Stimulated activated naive CD8-positive, alpha-beta T cell treated with anti-CD3 and anti-CD28 coated beads, Interleukin-15, Interleukin-2, amounts not matched to agents 100 ng/mL and 50 ng/mL, for 24 hours (primary cell): ENCODE data around the gene IGLL5.

Source experiments
- H3K27ac Mint-ChIP-seq: one replicate; pipeline ENCODE4 v1.8.0; 2021; ENCODE audit warnings: mild to moderate bottlenecking, mixed read lengths
- H3K27me3 Mint-ChIP-seq: one replicate; pipeline ENCODE4 v1.8.0; 2021; ENCODE audit warnings: mixed read lengths
- H3K36me3 Mint-ChIP-seq: one replicate; pipeline ENCODE4 v1.8.0; 2021; ENCODE audit warnings: low read depth, mixed read lengths
- H3K4me1 Mint-ChIP-seq: one replicate; pipeline ENCODE4 v1.8.0; 2021; ENCODE audit warnings: low read depth, mixed read lengths
- H3K4me3 Mint-ChIP-seq: one replicate; pipeline ENCODE4 v1.8.0; 2021; ENCODE audit warnings: mild to moderate bottlenecking, mixed read lengths
- H3K9me3 Mint-ChIP-seq: one replicate; pipeline ENCODE4 v1.8.0; 2021; ENCODE audit warnings: mixed read lengths

IGLL5 gene

DNA sequence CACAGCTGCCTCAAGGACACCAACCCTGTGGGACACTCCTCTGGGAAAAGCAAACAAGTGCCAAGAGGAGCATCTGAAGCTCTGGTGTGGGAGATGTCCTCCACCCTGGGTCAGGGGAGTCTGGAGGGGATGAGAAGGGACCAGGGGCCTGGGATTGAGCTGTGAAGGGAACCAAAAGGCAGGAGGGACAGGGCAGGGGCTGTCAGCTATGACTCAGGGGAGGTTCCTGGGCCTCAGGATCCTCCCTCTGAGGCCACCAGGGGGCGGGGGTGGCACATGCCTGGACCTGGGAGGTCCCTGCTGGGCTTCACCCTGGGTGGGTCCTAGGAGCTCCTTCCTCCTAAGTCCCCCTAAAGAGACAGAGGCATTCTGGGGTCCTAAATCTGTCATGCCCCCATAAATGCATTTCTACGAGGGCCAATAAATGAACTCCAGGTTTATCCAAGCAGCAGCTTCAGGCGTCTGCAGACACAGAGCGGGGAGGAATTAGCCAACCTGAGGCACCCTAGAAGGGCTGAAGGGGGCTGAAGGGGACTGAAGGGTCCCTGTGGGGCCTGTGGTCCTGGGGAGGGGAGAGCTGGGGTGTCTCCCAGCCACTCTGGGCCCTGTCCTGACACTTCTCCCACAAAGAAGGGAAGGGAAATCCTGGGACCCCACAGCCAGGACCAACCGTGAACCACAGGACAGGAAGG is 31.9 kb upstream of the IGLL5 start:
- H3K27me3 Mint-ChIP-seq: peaks cover 6% of the 10 kb centered on the region
- H3K27ac Mint-ChIP-seq: no peak overlapping the region
- no peak overlapping the region for H3K4me3 Mint-ChIP-seq
- H3K4me1 Mint-ChIP-seq: peaks cover 11% of the 10 kb centered on the region
- no peaks in the 10 kb centered on the region for H3K9me3 Mint-ChIP-seq
- H3K36me3 Mint-ChIP-seq: no peaks in the 10 kb centered on the region

GRCh38 chr22:22856364-22856763 is 31.3 kb upstream of the IGLL5 start:
- Mint-ChIP-seq H3K9me3 (no peaks in the 10 kb centered on the region), H3K4me1 (peaks cover 11% of the 10 kb centered on the region), H3K36me3 (no peaks in the 10 kb centered on the region), H3K27ac (no peak overlapping the region), H3K4me3 (no peak overlapping the region), H3K27me3 (peaks cover 6% of the 10 kb centered on the region)

DNA sequence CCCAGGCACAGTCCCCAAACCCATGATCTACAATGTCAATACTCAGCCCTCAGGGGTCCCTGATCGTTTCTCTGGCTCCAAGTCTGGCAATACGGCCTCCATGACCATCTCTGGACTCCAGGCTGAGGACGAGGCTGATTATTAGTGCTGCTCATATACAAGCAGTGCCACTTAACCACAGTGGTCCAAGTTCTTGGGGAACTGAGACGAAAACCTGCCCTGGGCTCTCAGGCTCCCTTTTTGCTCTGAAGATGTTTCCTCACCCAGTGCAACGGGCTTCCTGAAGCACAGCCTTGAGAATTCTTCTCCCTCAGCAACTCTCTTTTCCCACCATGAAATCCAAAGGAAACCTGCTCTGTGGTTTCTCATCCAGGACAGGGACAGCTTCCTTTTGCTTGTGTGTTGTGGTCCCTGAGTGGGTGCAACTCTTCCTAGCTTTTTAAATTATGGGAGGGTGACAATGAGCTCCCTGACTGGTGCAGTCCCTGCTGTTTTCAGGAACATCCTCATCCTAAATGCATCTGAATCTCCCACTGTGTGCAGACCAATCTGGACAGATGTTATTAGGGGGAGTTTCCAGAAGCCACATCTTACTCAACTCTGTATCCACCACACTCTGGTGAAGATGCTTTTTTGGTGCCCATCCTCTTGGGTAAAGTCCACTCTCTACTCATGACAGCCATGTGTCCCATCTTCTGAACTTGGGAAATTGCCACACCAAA is 30.6 kb upstream of the IGLL5 start:
- peaks cover 6% of the 10 kb centered on the region for H3K27me3 Mint-ChIP-seq
- H3K4me3 Mint-ChIP-seq: no peak overlapping the region
- no peaks in the 10 kb centered on the region for H3K36me3 Mint-ChIP-seq
- H3K27ac Mint-ChIP-seq: no peak overlapping the region
- no peaks in the 10 kb centered on the region for H3K9me3 Mint-ChIP-seq
- peaks cover 11% of the 10 kb centered on the region for H3K4me1 Mint-ChIP-seq

GRCh38 chr22:22857607-22858558 is 29.7 kb upstream of the IGLL5 start:
- no peaks in the 10 kb centered on the region for H3K9me3 Mint-ChIP-seq
- H3K27me3 Mint-ChIP-seq: peaks cover 6% of the 10 kb centered on the region
- no peaks in the 10 kb centered on the region for H3K36me3 Mint-ChIP-seq
- no peak overlapping the region for H3K27ac Mint-ChIP-seq
- no peak overlapping the region for H3K4me3 Mint-ChIP-seq
- H3K4me1 Mint-ChIP-seq: peaks cover 11% of the 10 kb centered on the region

- Mint-ChIP-seq H3K9me3 (no peaks in the 10 kb centered on the region), H3K27me3 (peaks cover 4% of the 10 kb centered on the region), H3K36me3 (no peaks in the 10 kb centered on the region), H3K27ac (no peak overlapping the region), H3K4me1 (peaks cover 15% of the 10 kb centered on the region), H3K4me3 (no peak overlapping the region)
Measured at GRCh38 chr22:22858559-22858937, 29.1 kb upstream of the IGLL5 start.

DNA sequence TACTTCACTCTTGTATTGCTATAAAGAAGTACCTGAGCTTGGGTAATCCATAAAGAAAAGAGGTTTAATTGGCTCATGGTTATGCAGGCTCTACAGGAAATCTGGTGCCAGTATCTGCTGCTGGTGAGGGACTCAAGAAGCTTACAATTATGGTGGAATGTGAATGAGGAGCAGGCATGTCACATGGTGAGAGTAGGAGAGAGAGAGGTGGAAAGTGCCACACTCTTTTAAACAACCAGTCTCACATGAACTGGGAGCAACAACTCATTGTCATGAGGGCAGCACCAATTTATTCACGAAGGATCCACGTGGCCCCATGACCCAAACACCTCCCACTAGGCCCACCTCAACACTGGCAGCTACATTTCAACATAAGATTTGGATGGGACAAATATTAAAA is 24.6 kb upstream of the IGLL5 start:
- H3K4me3 Mint-ChIP-seq: no peak overlapping the region
- H3K4me1 Mint-ChIP-seq: peaks cover 45% of the 10 kb centered on the region
- H3K27ac Mint-ChIP-seq: no peak overlapping the region
- H3K36me3 Mint-ChIP-seq: no peaks in the 10 kb centered on the region
- peaks cover 3% of the 10 kb centered on the region for H3K27me3 Mint-ChIP-seq
- H3K9me3 Mint-ChIP-seq: peaks cover 4% of the 10 kb centered on the region

GRCh38 chr22:22865311-22866072 is 22.1 kb upstream of the IGLL5 start:
- H3K9me3 Mint-ChIP-seq: peaks cover 4% of the 10 kb centered on the region
- H3K36me3 Mint-ChIP-seq: no peaks in the 10 kb centered on the region
- peak overlapping the region; percentile 72 for H3K27ac Mint-ChIP-seq
- H3K27me3 Mint-ChIP-seq: peaks cover 4% of the 10 kb centered on the region
- H3K4me1 Mint-ChIP-seq: peaks cover 46% of the 10 kb centered on the region
- H3K4me3 Mint-ChIP-seq: no peak overlapping the region

- no peak overlapping the region for H3K4me3 Mint-ChIP-seq
- no peak overlapping the region for H3K27ac Mint-ChIP-seq
Measured at GRCh38 chr22:22866381-22867111, 21.1 kb upstream of the IGLL5 start.

DNA sequence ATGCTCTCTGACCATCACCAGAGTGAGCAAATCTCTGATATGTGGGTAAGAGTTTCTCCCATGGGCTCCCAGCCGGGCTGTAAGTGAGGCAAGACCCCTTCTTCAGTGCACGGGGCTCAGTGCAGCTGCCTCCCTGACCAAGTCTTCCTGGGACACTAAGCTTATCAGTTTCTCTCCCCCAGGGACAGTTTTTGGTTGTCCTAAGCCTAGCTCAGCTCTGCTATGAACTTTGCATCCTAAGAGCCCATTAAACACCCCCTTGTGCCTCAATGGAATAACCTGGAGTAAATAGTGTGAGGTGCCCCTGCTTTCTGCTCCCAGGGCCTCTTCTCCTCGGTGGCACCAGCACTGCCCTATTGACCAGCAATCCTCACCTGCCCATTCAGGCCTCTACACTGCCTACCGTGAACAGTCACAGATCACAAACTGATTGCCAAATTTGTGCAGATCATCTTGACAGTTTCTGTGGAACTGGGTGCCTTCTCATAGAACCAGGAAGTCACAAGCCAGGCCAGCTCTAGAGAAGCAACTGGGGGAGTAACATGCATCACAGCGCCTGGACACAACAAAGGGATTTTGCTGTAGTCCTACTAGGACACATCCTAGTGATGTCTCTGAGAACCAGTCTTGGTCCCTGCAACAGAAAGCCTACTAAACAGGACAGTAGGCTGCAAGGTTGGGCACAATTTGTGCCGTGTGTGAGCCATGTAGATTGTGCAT is 19.5 kb upstream of the IGLL5 start:
- no peak overlapping the region for H3K4me3 Mint-ChIP-seq
- H3K4me1 Mint-ChIP-seq: peaks cover 52% of the 10 kb centered on the region
- H3K27ac Mint-ChIP-seq: no peak overlapping the region
- H3K36me3 Mint-ChIP-seq: no peaks in the 10 kb centered on the region
- peaks cover 4% of the 10 kb centered on the region for H3K9me3 Mint-ChIP-seq
- H3K27me3 Mint-ChIP-seq: peaks cover 7% of the 10 kb centered on the region

More at GRCh38 chr22:22866381-22867111, 21.1 kb upstream of the IGLL5 start:
- H3K27me3 Mint-ChIP-seq: peaks cover 7% of the 10 kb centered on the region
- H3K9me3 Mint-ChIP-seq: peaks cover 4% of the 10 kb centered on the region
- H3K4me1 Mint-ChIP-seq: peaks cover 53% of the 10 kb centered on the region
- H3K36me3 Mint-ChIP-seq: no peaks in the 10 kb centered on the region

DNA sequence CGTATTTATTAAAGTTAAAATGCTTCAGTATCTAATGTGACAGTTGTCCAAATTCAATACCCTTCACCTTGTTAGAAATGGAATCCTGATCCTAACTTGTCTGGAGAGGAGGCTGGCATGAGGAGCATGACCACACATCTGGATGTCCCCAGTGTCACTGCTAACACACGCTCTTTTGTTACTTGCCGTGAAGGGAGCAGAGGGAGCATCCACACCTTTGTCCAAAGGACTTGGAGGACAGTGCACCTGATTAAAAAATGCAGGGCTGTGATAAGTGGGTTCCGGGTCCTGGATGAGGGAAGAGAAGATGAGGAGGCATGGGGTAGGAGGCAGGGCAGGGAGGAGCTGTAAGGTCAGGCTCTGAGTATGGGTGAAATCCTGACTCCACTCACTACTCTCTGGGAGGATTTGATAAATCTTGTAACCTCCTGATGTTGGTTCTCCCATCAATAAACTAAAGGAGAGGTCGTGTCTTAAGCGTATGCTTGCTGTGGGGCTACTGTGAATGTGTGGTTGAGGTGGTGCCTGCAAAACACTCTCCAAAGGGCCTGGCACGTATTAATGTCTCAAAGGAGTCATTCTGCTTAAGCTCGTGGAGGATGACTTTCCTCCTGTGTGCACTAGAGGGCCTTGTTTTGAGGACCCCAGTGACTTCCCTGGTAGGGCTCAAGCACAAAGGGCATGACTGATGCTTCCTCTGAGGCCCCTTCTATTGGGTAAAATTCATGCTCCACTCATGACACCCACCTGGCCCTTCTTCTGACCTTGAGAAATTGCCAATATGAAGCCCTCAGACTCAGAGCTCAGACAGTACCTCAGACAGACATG is 16.8 kb upstream of the IGLL5 start:
- Mint-ChIP-seq H3K36me3 (peaks cover 5% of the 10 kb centered on the region), H3K9me3 (peaks cover 9% of the 10 kb centered on the region), H3K27ac (no peak overlapping the region), H3K4me3 (no peak overlapping the region), H3K4me1 (peaks cover 26% of the 10 kb centered on the region), H3K27me3 (peaks cover 7% of the 10 kb centered on the region)

DNA sequence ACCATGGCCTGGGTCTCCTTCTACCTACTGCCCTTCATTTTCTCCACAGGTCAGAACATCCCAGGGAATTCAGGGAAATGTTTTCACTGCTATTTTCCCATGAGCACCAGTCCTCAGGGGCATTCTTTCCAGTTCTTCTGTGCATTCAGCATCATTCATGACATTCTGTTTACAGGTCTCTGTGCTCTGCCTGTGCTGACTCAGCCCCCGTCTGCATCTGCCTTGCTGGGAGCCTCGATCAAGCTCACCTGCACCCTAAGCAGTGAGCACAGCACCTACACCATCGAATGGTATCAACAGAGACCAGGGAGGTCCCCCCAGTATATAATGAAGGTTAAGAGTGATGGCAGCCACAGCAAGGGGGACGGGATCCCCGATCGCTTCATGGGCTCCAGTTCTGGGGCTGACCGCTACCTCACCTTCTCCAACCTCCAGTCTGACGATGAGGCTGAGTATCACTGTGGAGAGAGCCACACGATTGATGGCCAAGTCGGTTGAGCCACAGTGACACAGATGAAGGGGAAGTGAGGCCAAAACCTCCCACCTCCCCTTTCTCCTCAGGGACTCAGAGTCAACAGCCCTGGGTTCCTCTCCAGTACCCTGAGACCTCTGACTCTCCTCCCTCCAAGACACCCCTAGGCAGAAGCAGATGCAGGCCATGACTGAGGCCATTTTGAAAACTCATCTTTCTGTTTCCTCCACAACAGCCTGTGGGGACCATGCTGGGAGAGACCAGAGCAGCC is 15.9 kb upstream of the IGLL5 start:
- Mint-ChIP-seq H3K27ac (no peak overlapping the region), H3K4me3 (no peak overlapping the region), H3K36me3 (peaks cover 5% of the 10 kb centered on the region), H3K27me3 (peaks cover 7% of the 10 kb centered on the region), H3K4me1 (peaks cover 17% of the 10 kb centered on the region), H3K9me3 (peaks cover 9% of the 10 kb centered on the region)
